GM19023 (cell line): ENCODE results near the gene MATCAP1.

ENCODE experiments used
- ATAC-seq: cut with Tn5 transposase; IDR thresholded peaks from one replicate; pipeline ENCODE4 v1.9.1; 2021; ENCODE audit warnings: mild to moderate bottlenecking, moderate library complexity; ENCODE audit not compliant: unreplicated experiment

MATCAP1 gene

DNA sequence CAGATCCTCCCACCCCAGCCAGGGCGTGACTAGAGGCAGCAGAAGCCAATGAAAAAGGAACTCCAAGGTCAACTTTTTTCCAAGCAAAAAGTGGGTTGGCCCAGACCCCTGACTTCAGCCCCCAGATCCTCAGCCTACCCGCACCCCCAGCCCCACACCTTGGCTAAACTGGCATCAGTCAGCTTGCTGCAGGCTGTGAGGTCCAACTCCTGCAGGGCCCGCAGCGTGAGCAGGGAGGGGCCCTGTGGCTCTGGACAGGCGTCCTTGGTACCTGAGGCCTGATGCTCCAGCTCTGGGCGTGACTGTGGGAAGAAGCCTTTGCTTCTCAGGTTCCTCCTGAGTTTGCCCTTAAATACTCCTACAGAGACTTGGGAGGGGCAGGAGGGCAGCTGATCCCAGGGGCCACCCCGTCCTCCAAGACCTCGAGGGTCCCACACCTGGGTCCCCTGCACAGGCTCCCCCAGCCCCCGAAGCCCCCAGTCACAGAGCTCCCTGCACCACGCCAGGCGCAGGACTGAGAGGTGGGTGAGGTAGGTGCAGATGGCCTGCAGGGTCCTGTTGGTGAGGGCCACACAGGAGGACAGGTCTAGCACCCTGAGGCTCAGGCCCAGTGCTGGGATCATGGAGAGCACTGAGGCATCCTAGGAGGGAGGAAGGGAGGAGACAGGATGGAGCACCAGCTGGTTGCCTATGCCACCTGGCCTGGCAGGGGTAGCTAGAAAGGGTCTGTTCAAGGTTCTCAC lies 24.6 kb upstream of the MATCAP1 start:
- ATAC-seq: no peak

GRCh38 chr16:67207249-67208091 lies 23.7 kb upstream of the MATCAP1 start:
- ATAC-seq: no peak

GRCh38 chr16:67206838-67207248 lies 23.1 kb upstream of the MATCAP1 start:
- no peak for ATAC-seq

DNA sequence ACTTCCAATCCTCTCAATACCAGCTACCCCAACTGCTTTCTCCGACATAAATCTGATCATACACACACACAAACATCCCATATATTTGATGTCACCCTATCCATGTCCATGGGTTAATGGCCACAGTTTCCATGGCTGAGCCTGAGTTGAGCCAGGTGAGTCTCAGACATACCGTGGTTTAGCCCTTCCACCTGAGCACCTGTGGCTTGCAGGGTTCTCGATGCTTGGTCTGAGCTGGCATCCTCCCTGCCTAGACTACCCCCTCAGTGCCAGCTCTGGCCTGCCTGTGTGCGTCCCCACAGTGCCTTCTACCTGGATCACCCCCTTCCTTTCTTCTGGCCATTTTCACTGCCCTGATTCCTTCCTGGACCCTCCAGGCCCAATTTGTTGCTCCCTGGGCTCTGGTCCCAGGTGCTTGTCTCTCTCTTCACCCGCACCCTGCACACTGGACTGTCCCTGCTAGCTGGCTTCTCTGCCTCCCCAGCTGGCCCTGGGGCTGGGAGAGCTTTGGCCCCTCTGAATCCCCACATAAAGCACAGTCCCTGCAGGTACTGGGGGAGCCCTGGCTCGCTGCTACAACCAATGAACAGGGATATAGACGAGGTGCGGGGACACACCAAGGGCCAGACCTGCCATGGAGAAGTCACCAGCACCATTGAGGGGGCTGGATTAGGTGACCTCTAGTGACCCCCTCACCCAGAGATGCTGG lies 22.5 kb upstream of the MATCAP1 start:
- no peak for ATAC-seq

- ATAC-seq: no peak
These were observed 20.3 kb upstream of the MATCAP1 start for GRCh38 chr16:67204076-67204475.

DNA sequence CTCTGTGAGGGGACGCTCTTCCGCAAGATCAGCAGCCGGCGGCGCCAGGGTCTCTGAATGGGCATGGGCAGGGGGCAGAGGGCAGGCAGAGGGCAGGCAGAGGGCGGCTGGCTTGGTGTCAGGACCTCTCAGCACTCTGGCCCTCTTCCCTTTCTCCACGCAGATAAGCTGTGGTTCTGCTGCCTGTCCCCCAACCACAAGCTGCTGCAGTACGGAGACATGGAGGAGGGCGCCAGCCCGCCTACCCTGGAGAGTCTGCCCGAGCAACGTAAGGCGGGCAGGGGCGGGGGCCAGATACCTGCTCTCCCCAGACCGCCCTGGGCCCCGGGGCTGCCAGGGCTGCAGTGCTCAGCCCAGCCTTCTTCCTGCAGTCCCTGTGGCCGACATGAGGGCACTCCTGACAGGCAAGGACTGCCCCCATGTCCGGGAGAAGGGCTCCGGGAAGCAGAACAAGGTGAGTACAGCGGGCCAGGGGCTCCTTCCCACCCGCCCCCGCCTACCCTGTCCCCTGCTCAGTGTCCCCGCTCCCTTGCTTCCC lies 19.3 kb upstream of the MATCAP1 start:
- ATAC-seq: no peak

DNA sequence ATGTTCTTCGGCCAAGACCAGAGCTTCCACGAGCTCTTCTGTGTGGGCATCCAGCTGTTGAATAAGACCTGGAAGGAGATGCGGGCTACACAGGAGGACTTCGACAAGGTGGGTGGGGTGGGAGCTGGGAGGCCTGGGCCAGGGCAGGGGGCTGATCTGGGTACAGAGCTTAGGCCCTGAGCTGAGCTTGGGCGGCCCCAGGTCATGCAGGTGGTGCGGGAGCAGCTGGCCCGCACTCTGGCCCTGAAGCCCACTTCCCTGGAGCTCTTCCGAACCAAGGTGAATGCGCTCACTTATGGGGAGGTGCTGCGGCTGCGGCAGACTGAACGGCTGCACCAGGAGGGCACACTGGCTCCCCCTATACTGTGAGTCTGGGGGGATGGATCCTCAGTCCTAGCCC lies 18.7 kb upstream of the MATCAP1 start:
- ATAC-seq: no peak

- ATAC-seq: no peak
These were observed 17.9 kb upstream of the MATCAP1 start for GRCh38 chr16:67201411-67202345.

GRCh38 chr16:67200491-67200890 lies 16.7 kb upstream of the MATCAP1 start:
- no peak for ATAC-seq

GRCh38 chr16:67199808-67200198 lies 16.0 kb upstream of the MATCAP1 start:
- ATAC-seq: no peak

- ATAC-seq: no peak
These were observed 15.4 kb upstream of the MATCAP1 start, which contains the start of gene ELMO3 for GRCh38 chr16:67199011-67199807. TSS of gene ELMO3 (plus strand) at chr16:67199131. CDS start at chr16:67199327, 196 bp downstream.

DNA sequence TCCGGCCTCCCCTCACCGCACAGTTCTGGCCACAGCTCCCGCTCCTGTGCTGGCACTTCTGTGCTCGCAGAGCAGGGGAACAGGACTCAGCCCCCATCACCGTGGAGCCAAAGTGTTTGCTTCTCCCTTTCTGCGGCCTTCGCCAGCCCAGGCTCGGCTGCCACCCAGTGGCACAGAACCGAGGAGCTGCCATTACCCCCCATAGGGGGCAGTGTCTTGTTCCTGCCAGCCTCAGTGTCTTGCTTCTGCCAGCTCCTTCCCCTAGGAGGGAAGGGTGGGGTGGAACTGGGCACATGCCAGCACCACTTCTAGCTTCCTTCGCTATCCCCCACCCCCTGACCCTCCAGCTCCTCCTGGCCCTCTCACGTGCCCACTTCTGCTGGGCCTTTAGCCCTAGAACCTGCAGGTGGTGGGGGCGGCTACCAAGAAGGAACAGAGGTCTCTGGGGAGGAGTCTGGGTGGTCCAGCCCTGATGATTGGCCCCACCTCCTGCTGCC lies 14.5 kb upstream of the MATCAP1 start:
- ATAC-seq: no peak

DNA sequence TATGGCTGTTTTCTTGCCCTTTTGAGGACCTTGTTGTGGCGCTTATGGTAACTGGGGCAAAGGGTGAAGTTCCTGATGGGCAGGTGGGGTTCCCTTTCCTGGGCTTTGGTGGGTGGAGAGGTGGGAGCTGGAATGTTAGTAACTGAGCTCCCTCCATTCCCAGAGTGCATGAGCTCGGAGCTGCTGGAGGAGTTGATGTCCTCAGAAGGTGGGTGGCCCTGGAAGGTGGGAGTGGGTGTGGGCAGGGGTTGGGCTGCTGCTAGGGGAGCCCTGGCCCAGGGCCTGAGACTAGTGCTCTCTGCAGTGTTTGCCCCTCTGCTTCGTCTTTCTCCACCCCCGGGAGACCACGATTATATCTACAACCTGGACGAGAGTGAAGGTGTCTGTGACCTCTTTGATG lies 13.9 kb upstream of the MATCAP1 start:
- no peak for ATAC-seq

DNA sequence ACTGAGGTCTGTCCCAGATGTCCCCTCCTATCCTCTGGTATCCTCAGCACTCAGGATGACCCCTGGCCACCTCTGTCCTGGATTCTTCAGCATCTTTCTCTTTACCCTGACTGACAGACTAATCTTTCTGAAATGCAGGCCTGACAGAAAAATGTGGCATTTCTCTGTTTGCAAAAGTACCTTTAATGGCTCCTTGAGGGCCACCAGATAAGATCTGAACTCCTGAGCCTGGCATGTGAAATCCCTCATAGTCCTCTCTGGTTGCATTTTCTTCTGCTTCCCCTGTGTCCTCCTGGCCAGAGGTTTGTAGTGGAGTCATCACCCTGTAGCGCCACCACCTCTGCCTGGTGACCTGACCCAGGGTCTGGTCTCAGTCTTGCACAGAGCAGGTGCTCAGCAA lies 13.1 kb upstream of the MATCAP1 start:
- no peak for ATAC-seq

- ATAC-seq: no peak
These were observed 11.9 kb upstream of the MATCAP1 start for GRCh38 chr16:67195676-67196075.

DNA sequence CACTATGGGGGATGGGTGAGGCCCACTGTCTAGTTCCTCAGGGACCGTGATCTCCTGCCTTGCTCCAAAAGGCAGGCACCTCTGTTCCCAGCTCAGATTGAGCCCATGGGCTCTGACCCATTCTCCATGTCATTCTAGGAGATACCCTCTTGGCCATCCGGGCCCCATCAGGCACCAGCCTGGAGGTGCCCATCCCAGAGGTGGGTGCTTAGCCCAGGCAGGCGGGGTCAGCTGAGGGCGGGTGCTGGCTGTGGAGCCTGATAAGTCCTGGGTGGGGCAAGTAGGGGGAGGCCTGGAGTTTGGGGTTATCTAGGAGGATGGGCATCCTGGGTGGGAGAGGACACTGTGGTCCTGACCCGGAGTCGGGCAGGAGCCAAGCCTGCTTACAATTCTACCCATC lies 10.5 kb upstream of the MATCAP1 start:
- ATAC-seq: no peak

DNA sequence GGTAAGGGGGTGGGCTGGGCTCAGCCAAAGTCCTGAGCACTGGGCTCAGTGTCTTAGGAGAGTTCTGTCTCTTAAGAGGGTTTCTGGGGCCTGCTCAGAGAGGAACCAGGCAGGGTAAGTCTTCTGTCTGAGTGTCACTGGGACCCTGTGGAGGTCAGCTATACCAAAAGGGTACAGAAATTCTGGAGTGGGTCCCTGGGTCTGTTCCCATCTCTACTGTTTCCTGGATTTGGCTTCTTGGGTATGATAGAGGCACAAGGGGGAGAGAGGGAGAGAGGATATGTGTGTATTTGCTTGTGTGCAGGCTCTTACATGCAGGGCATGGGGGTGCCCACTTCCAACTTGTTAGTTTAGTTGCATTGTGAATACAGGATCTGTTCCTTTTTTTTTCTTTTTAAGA lies 9.8 kb upstream of the MATCAP1 start:
- ATAC-seq: no peak

DNA sequence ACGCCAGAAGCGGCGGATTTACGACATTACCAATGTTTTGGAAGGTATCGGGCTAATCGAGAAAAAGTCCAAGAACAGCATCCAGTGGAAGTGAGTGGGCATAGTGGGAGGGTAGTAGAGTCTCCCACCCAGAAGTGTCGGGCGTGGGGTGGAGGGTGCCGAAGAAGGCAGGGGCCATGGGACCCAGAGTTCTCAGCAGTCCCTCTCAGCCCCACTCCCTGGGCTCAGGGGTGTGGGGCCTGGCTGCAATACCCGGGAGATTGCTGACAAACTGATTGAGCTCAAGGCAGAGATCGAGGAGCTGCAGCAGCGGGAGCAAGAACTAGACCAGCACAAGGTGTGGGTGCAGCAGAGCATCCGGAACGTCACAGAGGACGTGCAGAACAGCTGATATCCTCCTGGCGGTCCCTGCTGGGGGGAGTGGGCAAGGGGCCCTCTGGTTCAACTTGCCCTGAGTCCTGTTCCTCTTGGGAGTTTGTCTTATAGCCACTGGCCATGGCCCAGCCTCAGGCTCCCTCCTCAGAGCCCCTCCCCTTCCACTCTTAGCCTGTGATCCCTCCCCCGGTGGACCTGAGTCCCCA lies 9.1 kb upstream of the MATCAP1 start:
- no peak for ATAC-seq
